H9 (cell line): Measurements from ENCODE around the gene S100A16. TPM values are rescaled to one million over a fixed set of nuclear protein-coding genes. Genes with fewer than 3 reads are reported as not detected.

Source experiments
- DNase-seq: peaks from one replicate; pipeline ENCODE4 v3.0.0-alpha.2; 2017
- H2AFZ ChIP-seq: one replicate; pipeline ENCODE4 v1.6.1; 2013; ENCODE audit warnings: mild to moderate bottlenecking, low read length, control low read depth, moderate library complexity
- H2AK5ac ChIP-seq: 2 replicates; pipeline ENCODE4 v1.6.1; 2013; ENCODE audit warnings: low read length, control low read depth, mixed read lengths; ENCODE audit not compliant: insufficient read length
- H2BK120ac ChIP-seq: one replicate; pipeline ENCODE4 v1.6.1; 2013; ENCODE audit warnings: low read depth, mild to moderate bottlenecking, low read length, control low read depth, inconsistent platforms; ENCODE audit not compliant: poor library complexity, severe bottlenecking
- H2BK12ac ChIP-seq: 2 replicates; pipeline ENCODE4 v1.6.1; 2013; ENCODE audit warnings: low read length, control low read depth, mixed read lengths, low read depth; ENCODE audit not compliant: insufficient read length
- H2BK15ac ChIP-seq: 2 replicates; pipeline ENCODE4 v1.6.1; 2013; ENCODE audit warnings: low read depth, low read length, control low read depth
- H2BK20ac ChIP-seq: one replicate; pipeline ENCODE4 v1.6.1; 2013; ENCODE audit warnings: low read depth, mild to moderate bottlenecking, low read length, control low read depth, inconsistent platforms; ENCODE audit not compliant: poor library complexity, severe bottlenecking
- H2BK5ac ChIP-seq: 2 replicates; pipeline ENCODE4 v1.6.1; 2013; ENCODE audit warnings: low read length, control low read depth, mixed read lengths; ENCODE audit not compliant: insufficient read length
- H3K14ac ChIP-seq: 2 replicates; pipeline ENCODE4 v1.6.1; 2013; ENCODE audit warnings: low read length, control low read depth; ENCODE audit not compliant: insufficient read depth
- H3K18ac ChIP-seq: 2 replicates; pipeline ENCODE4 v1.6.1; 2013; ENCODE audit warnings: low read depth, mild to moderate bottlenecking, mixed read lengths, low read length, control low read depth; ENCODE audit not compliant: insufficient read length
- H3K23ac ChIP-seq: 2 replicates; pipeline ENCODE4 v1.6.1; 2013; ENCODE audit warnings: low read length, control low read depth, mixed read lengths, low read depth; ENCODE audit not compliant: insufficient read length
- H3K23me2 ChIP-seq: 2 replicates; pipeline ENCODE4 v1.6.1; 2013; ENCODE audit warnings: low read depth, mild to moderate bottlenecking, mixed read lengths, low read length, control low read depth; ENCODE audit not compliant: insufficient read length, poor library complexity, severe bottlenecking
- H3K27ac ChIP-seq: 2 replicates; pipeline ENCODE4 v1.5.1; 2013; ENCODE audit warnings: low read length, control low read depth, mixed read lengths, low read depth; ENCODE audit not compliant: insufficient read length
- H3K27me3 ChIP-seq: 2 replicates; pipeline ENCODE4 v1.6.1; 2013; ENCODE audit warnings: low read length, control low read depth, inconsistent platforms; ENCODE audit not compliant: insufficient read depth
- H3K4ac ChIP-seq: 2 replicates; pipeline ENCODE4 v1.6.1; 2013; ENCODE audit warnings: low read depth, mild to moderate bottlenecking, control low read depth, inconsistent platforms, low read length, moderate library complexity
- H3K4me1 ChIP-seq: 2 replicates; pipeline ENCODE4 v1.6.1; 2013; ENCODE audit warnings: low read length, control low read depth, inconsistent platforms; ENCODE audit not compliant: insufficient read depth
- H3K4me2 ChIP-seq: 2 replicates; pipeline ENCODE4 v1.6.1; 2013; ENCODE audit warnings: low read length, control low read depth, mixed read lengths; ENCODE audit not compliant: insufficient read length, insufficient read depth
- H3K56ac ChIP-seq: 2 replicates; pipeline ENCODE4 v1.6.1; 2013; ENCODE audit warnings: low read depth, mild to moderate bottlenecking, mixed read lengths, low read length, control low read depth; ENCODE audit not compliant: insufficient read length
- H3K79me1 ChIP-seq: 2 replicates; pipeline ENCODE4 v1.6.1; 2013; ENCODE audit warnings: low read depth, mild to moderate bottlenecking, moderate library complexity, low read length, control low read depth, inconsistent platforms; ENCODE audit not compliant: insufficient read depth, poor library complexity, severe bottlenecking
- H3K79me2 ChIP-seq: 2 replicates; pipeline ENCODE4 v1.6.1; 2013; ENCODE audit warnings: low read length, control low read depth, inconsistent platforms; ENCODE audit not compliant: insufficient read depth
- H3K9ac ChIP-seq: 2 replicates; pipeline ENCODE4 v1.6.1; 2013; ENCODE audit warnings: low read length, control low read depth, mixed read lengths; ENCODE audit not compliant: insufficient read length; ENCODE audit errors: extremely low read depth
- H3K9me3 ChIP-seq: one replicate; pipeline ENCODE4 v1.6.1; 2013; ENCODE audit warnings: low read depth, low read length, inconsistent platforms; ENCODE audit not compliant: control insufficient read depth
- H3T11ph ChIP-seq: one replicate; pipeline ENCODE4 v1.6.1; 2013; ENCODE audit warnings: mild to moderate bottlenecking, low read length, control low read depth, inconsistent platforms
- H4K20me1 ChIP-seq: one replicate; pipeline ENCODE4 v1.6.1; 2013; ENCODE audit not compliant: control insufficient read depth, insufficient read length, insufficient read depth
- H4K5ac ChIP-seq: 2 replicates; pipeline ENCODE4 v1.6.1; 2013; ENCODE audit warnings: low read depth, mild to moderate bottlenecking, mixed read lengths, low read length, control low read depth; ENCODE audit not compliant: insufficient read length
- H4K8ac ChIP-seq: replicated peaks from 2 replicates; pipeline ENCODE4 v1.6.1; 2013; ENCODE audit warnings: low read length, control low read depth, mixed read lengths, low read depth; ENCODE audit not compliant: insufficient read length
- H4K91ac ChIP-seq: 2 replicates; pipeline ENCODE4 v1.6.1; 2013; ENCODE audit warnings: low read depth, mild to moderate bottlenecking, moderate library complexity, mixed read lengths, low read length, control low read depth; ENCODE audit not compliant: insufficient read length
- H3K27ac Mint-ChIP-seq, 3 experiments: 2 replicates in 2 of 3; 3 replicates in 1 of 3; pipeline ENCODE4 v1.8.0; 2020 to 2021; ENCODE audit warnings: mixed read lengths in 3 of 3, mild to moderate bottlenecking in 1 of 3, moderate library complexity in 1 of 3
- H3K27me3 Mint-ChIP-seq: 2 replicates; pipeline ENCODE4 v1.8.0; 2021; ENCODE audit warnings: low read depth, mild to moderate bottlenecking, moderate library complexity, mixed read lengths
- H3K36me3 Mint-ChIP-seq, 3 experiments: 2 replicates in 2 of 3; 3 replicates in 1 of 3; pipeline ENCODE4 v1.8.0; 2020 to 2021; ENCODE audit warnings: low read depth in 3 of 3, mixed read lengths in 3 of 3; ENCODE audit not compliant: insufficient read depth in 1 of 3
- H3K4me1 Mint-ChIP-seq, 2 experiments: 2 replicates each; pipeline ENCODE4 v1.8.0; 2020; ENCODE audit warnings: mixed read lengths in 2 of 2
- H3K4me3 Mint-ChIP-seq, 2 experiments: 2 replicates in 1 of 2; 3 replicates in 1 of 2; pipeline ENCODE4 v1.8.0; 2020 to 2021; ENCODE audit warnings: mild to moderate bottlenecking in 2 of 2, mixed read lengths in 2 of 2, moderate library complexity in 1 of 2
- H3K9me3 Mint-ChIP-seq, 2 experiments: 2 replicates in 1 of 2; 3 replicates in 1 of 2; pipeline ENCODE4 v1.8.0; 2020; ENCODE audit warnings: mild to moderate bottlenecking in 2 of 2, mixed read lengths in 2 of 2, moderate library complexity in 1 of 2
- WGBS: extraction: QIAGEN DNeasy Blood & Tissue Kit; methylation state at CpG from one replicate; pipeline ENCODE4 v1.1.7; 2013; ENCODE audit warnings: missing lambda C conversion rate, low lambda C conversion rate, mixed read lengths; ENCODE audit not compliant: insufficient read length; ENCODE audit errors: extremely low coverage; 5-methylcytosine and 5-hydroxymethylcytosine counted together
- total RNA-seq: library from RNA; stranded (reverse); gene quantifications from 2 replicates; pipeline ENCODE4 v1.2.1, GENCODE V29; 2021
- TF ChIP-seq, protein P1 (sequence below): fragments of 200-600 bp; sonication (generic); conservative IDR thresholded peaks from 3 replicates; pipeline ENCODE4 v1.8.0; 2021; ENCODE audit warnings: antibody characterized with exemption, mild to moderate bottlenecking

Gene S100A16
- total RNA-seq, 1 experiment from 2014 or later = 8.0 TPM

DNA sequence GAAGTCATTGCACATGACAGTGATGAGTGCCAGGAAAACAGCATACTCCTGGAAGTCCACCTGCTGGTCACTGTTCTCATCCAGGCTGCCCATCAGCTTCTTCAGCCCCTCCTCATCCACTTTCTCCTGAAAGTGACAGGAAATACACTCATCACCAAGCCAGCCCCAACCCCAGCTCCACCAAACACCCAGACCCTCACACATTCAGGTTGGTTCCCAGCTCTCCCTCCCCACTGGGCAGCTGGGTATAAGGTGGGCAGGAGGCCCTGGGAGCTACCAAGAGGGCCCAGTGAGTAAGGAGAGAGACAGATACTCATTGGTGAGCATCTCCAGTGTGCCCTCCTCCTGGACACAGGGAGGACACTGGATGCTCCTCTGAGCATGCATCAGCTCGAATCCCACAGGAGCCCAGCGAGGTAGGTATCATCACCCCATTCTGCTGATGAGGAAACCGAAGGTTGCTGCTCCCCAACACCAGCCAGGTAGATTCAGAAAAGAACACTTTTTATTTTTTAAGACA lies 51.4 kb downstream of the S100A16 start:
- H2AK5ac ChIP-seq = no peak overlapping the region
- no peak overlapping the region for H3K4ac ChIP-seq
- no peak for DNase-seq
- H3K27me3 Mint-ChIP-seq = no peaks in the 10 kb centered on the region
- H3K79me1 ChIP-seq = no peaks in the 10 kb centered on the region
- H3K9me3 Mint-ChIP-seq = no peaks in the 10 kb centered on the region
- H2BK120ac ChIP-seq = no peak overlapping the region
- no peak overlapping the region for H3K4me3 Mint-ChIP-seq
- H3K9ac ChIP-seq = no peak overlapping the region
- H3K9me3 ChIP-seq = no peaks in the 10 kb centered on the region
- no peak overlapping the region for H4K91ac ChIP-seq
- H3K27me3 ChIP-seq = no peaks in the 10 kb centered on the region
- no peak overlapping the region for H3K27ac ChIP-seq
- H3K23me2 ChIP-seq = no peaks in the 10 kb centered on the region
- no peak overlapping the region for H2BK15ac ChIP-seq
- no peak overlapping the region for H3K23ac ChIP-seq
- peaks cover 3% of the 10 kb centered on the region; the same call in 1 of the 2 replicates for H3K4me1 ChIP-seq
- no CpG with 5 or more reads among the region's 3 CpGs for WGBS
- H3K14ac ChIP-seq = no peak overlapping the region
- H2BK5ac ChIP-seq = no peak overlapping the region
- no peak overlapping the region for H3K18ac ChIP-seq
- no peak overlapping the region for H2BK20ac ChIP-seq
- no peaks in the 10 kb centered on the region for H3K36me3 Mint-ChIP-seq
- H3T11ph ChIP-seq = no peak overlapping the region
- peaks cover 9 to 11% of the 10 kb centered on the region in 2 experiments for H3K4me1 Mint-ChIP-seq
- H4K5ac ChIP-seq = no peak overlapping the region
- H3K56ac ChIP-seq = no peak overlapping the region
- TF ChIP-seq, protein P1, sequence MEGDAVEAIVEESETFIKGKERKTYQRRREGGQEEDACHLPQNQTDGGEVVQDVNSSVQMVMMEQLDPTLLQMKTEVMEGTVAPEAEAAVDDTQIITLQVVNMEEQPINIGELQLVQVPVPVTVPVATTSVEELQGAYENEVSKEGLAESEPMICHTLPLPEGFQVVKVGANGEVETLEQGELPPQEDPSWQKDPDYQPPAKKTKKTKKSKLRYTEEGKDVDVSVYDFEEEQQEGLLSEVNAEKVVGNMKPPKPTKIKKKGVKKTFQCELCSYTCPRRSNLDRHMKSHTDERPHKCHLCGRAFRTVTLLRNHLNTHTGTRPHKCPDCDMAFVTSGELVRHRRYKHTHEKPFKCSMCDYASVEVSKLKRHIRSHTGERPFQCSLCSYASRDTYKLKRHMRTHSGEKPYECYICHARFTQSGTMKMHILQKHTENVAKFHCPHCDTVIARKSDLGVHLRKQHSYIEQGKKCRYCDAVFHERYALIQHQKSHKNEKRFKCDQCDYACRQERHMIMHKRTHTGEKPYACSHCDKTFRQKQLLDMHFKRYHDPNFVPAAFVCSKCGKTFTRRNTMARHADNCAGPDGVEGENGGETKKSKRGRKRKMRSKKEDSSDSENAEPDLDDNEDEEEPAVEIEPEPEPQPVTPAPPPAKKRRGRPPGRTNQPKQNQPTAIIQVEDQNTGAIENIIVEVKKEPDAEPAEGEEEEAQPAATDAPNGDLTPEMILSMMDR = no peak
- no peaks in the 10 kb centered on the region for H3K79me2 ChIP-seq
- no peaks in the 10 kb centered on the region for H4K20me1 ChIP-seq
- no peak overlapping the region for H2BK12ac ChIP-seq
- H3K27ac Mint-ChIP-seq = no peak overlapping the region
- no peak overlapping the region for H3K4me2 ChIP-seq
- H4K8ac ChIP-seq = no peak overlapping the region
- no peak overlapping the region for H2AFZ ChIP-seq
